Subcutaneous adipose tissue (tissue), 4 donors: ENCODE measurements around the gene CNN2. TPM values are rescaled to one million over a fixed set of nuclear protein-coding genes. Genes with fewer than 3 reads are reported as not detected.

Experiments
- total RNA-seq, 4 donors: library from RNA; depleted of rRNA; stranded (reverse); fragments of >200 nt; gene quantifications; one replicate each; pipeline ENCODE4 v1.1.0, GENCODE V29; 2016
- TF ChIP-seq, protein P1 (sequence below): fragments of 450-650 bp; IDR thresholded peaks from one replicate; pipeline ENCODE4 v1.5.1; 2016; ENCODE audit warnings: low read depth, mild to moderate bottlenecking, control low read depth, antibody characterized with exemption, moderate library complexity

Gene CNN2
- total RNA-seq, 4 donors from 2014 or later = 32.1 to 86.8 (median 52.2) TPM

DNA sequence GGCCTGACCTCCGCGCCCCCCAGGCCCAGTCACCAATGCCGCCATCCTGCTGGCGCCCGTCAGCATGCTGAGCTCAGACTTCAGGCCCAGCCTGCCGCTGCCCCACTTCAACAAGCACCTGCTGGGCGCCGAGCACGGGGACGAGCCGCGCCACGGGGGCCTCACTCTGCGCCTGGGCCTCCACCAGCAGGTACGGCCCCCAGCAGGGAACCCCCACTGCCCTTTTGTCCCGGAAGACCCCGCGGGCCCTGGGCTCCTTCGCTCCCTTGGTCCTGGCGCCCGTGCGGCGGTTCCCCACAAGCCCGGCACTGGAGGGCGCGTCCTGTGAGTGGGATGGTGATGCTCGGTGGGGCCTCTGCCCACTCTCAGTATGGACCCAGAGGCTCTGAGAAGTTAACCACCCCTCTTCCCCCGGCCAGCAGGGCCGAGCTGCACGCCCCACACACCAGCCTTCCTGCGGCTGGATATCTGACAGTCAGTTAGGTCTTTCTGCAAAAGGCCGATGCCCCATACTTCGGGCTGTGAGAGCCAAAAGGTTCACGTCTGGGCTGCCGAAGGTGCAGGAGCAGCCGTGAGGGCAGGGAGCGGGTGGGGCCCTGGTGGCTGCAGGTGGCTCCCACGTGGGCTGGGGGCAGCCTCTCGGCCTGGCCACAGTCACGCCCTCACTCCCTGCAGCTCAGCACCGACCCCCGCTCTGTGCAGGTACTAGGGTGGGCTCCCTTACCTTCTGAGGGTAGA, 34.3 kb upstream of the CNN2 start:
- TF ChIP-seq, protein P1, sequence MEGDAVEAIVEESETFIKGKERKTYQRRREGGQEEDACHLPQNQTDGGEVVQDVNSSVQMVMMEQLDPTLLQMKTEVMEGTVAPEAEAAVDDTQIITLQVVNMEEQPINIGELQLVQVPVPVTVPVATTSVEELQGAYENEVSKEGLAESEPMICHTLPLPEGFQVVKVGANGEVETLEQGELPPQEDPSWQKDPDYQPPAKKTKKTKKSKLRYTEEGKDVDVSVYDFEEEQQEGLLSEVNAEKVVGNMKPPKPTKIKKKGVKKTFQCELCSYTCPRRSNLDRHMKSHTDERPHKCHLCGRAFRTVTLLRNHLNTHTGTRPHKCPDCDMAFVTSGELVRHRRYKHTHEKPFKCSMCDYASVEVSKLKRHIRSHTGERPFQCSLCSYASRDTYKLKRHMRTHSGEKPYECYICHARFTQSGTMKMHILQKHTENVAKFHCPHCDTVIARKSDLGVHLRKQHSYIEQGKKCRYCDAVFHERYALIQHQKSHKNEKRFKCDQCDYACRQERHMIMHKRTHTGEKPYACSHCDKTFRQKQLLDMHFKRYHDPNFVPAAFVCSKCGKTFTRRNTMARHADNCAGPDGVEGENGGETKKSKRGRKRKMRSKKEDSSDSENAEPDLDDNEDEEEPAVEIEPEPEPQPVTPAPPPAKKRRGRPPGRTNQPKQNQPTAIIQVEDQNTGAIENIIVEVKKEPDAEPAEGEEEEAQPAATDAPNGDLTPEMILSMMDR = no peak

DNA sequence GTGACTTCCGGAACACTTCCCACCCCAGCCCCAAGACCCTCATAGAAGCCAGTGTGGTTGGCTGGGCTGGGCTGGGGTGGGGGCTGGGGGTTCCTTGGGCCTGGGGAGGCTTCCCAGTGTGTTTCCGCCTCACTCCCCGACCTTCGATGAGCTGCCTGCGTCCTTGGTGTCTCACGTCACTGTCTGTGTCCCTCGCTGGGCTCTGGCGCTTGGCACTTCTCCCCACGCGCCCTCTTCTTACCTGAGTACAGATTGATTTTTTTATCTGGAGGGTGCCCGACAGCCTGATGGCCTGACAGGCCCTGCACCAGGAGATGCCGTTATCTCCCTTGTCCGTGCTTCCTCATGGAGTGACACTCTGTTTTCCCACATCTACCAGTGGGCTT, 33.7 kb upstream of the CNN2 start:
- TF ChIP-seq, protein P1 = no peak

DNA sequence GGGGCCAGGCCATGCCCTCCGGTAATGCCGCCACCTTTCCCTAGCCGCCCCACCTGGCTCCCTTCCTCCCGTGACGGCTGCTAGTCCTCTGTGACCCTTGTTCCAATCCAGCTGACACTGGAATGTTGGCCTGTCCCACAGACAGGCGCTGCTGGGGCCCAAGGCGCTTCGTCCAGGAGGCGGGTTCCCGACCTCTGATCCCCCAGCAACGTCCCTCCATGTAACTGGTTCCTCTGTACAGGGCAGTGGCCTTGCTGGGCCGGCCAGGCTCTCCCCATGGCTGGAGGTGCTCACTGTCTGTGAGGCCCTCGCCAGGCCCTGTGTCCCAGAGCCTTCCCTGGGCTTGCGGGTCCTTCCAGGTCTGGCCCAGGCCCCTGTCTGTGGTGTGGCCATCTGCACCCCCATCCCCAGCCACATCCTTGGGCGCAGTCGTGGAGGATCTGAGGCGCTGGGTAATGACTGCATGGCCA, 33.0 kb upstream of the CNN2 start:
- TF ChIP-seq, protein P1 = no peak

DNA sequence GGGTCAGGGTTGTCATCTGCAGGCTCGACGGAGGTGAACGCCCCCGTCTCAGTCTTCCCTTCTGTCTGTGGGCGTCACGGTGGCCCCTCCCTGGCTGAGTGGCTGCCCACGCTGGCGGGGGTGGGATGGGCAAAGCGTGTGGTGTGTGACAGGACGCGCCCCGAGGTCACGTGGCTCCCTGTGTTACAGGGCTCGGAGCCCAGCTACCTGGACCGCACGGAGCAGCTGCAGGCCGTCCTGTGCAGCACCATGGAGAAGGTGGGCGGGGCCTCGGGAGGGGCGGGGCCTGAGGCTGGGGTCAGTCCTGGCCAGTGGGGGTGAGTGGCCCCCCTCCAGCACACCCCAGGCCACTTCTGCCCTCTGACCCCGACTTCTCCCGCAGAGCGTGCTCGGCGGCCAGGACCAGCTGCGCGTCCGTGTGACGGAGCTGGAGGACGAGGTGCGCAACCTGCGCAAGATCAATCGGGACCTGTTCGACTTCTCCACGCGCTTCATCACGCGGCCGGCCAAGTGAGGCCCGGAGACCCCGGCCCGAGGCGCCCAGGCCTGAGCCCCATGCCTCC, 32.5 kb upstream of the CNN2 start:
- TF ChIP-seq, protein P1 = no peak

DNA sequence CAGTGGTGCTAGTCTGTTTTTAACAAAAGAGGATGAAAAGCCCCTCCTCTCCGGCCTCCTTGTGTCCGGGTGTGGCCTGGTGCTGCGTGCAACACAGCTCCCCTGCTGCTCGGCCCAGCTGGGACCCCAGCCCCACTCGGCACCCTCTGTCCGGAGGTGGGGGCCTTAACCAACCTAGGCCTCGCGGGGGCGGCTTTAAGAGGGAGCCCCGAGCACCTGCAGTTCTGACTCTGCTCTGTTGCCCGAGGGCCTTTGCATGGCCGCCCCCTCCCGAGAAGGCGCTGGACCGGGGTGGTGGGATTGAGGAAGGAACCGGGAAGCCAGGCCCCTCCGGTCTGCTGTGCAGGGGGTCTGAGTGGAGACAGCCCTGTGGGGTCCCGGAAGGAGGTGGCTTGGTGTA, 31.9 kb upstream of the CNN2 start:
- TF ChIP-seq, protein P1 = no peak

DNA sequence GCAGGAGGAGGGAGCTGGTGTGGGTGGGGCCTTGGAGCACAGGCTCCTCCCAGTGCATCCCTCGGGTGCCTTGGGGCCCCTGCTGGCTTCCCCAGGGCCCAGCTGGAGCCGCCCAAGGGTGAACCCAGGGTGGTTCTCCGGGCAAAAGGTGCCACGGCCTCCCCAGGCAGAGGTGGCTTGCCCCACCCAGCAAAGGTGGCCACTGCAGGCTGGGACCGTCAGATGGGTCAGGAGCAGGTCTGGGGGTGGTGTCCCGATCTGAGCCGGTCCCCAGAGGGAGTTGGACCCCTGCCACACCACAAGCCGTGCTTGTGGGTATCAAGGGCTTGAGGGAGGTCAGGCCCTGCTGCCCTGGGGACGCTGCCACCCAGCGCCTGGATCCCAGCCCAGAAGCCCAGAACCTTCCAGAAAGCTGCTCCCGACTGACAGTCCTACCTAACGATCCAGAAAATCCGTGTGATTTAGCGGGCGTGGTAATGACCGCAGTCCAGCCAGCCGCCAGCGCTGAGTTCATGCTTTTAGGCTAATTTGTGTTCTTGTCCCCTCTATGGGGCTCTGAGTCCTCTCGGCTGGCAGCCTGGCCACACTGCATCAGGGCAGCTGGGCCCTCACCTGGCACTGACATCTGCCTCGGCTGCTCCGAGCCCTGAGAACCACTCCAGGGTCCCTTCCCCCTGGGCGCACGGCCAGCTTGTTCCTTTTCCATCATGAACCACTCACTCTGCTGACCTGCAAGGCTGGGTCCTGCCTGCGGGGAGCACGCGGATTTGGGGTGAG, 31.2 kb upstream of the CNN2 start:
- TF ChIP-seq, protein P1 = no peak
